Measurements from ENCODE around the gene FAM135A.

Gene FAM135A

DNA sequence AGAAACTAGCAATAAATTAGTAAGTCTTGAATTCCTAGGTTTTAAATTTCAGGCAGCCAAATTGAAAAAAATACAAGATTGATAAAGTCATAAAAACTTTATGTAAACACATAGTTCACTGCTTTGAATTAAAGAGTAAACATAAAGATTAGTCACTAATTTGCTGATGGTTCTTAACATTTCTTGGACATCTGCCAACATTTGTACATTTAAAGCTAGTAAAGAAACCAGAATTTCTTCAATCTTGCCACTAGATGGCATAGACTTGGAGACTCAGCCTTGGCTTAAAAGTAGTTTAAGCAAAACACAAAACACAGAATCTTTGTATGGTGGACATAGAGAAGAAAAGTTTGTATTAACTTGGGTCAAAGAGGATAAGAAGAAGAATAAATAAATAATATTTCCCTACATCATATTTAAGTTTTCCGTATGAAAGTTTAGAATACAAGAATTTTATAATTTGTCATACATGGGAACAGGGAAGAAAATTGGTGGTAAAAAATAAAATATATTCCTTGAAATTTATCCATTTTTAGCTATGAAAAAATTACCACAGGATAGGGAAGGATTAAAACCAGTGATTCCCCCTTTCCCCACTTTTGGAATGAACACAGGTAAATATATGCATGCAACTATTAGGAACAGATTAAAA lies 41.7 kb upstream of the FAM135A start:
- TF ChIP-seq, protein P1, sequence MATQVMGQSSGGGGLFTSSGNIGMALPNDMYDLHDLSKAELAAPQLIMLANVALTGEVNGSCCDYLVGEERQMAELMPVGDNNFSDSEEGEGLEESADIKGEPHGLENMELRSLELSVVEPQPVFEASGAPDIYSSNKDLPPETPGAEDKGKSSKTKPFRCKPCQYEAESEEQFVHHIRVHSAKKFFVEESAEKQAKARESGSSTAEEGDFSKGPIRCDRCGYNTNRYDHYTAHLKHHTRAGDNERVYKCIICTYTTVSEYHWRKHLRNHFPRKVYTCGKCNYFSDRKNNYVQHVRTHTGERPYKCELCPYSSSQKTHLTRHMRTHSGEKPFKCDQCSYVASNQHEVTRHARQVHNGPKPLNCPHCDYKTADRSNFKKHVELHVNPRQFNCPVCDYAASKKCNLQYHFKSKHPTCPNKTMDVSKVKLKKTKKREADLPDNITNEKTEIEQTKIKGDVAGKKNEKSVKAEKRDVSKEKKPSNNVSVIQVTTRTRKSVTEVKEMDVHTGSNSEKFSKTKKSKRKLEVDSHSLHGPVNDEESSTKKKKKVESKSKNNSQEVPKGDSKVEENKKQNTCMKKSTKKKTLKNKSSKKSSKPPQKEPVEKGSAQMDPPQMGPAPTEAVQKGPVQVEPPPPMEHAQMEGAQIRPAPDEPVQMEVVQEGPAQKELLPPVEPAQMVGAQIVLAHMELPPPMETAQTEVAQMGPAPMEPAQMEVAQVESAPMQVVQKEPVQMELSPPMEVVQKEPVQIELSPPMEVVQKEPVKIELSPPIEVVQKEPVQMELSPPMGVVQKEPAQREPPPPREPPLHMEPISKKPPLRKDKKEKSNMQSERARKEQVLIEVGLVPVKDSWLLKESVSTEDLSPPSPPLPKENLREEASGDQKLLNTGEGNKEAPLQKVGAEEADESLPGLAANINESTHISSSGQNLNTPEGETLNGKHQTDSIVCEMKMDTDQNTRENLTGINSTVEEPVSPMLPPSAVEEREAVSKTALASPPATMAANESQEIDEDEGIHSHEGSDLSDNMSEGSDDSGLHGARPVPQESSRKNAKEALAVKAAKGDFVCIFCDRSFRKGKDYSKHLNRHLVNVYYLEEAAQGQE (IDR thresholded peaks at IDR 0.05; ENCODE audit: insufficient read depth in 1 of 2, low read depth in 2 of 2, low read length in 2 of 2) = no peak
- TF ChIP-seq TAF1 (IDR thresholded peaks at IDR 0.05; ENCODE audit: borderline replicate concordance, insufficient read depth, low read length) (no peak), POLR2AphosphoS5 (IDR thresholded peaks at IDR 0.05; ENCODE audit: low read depth, low read length) (no peak)

DNA sequence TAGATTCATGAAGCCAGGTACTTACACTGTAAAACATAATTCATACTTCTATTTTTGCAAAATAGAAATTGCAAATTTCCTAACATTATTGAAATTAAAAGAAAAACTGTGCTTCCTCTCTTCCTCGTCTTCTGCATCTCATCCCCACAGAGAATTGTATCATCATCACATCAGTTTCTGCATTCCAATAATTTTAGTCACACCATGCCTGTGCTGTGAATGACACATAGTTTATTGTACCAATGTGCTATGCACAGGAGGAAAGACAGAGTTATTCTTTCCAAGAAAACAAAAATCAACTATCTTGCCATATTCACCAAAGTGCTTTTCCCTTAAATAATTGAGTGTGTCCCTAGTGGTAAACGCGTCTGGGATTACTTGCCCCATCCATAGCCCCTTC lies 38.1 kb upstream of the FAM135A start:
- TF ChIP-seq TAF1 (IDR thresholded peaks at IDR 0.05; ENCODE audit: borderline replicate concordance, insufficient read depth, low read length) = no peak
- TF ChIP-seq FOXP2 (optimal IDR thresholded peaks at IDR 0.05; ENCODE audit: borderline replicate concordance, extremely low read depth, extremely low read length, insufficient read depth) = no peak
- TF ChIP-seq POLR2AphosphoS5 (IDR thresholded peaks at IDR 0.05; ENCODE audit: low read depth, low read length) = no peak
- TF ChIP-seq SIN3A (IDR thresholded peaks at IDR 0.05; ENCODE audit: borderline replicate concordance, insufficient read depth, low read length) = no peak
- TF ChIP-seq, protein P1 (IDR thresholded peaks at IDR 0.05; ENCODE audit: insufficient read depth in 1 of 2, low read depth in 2 of 2, low read length in 2 of 2) = no peak

DNA sequence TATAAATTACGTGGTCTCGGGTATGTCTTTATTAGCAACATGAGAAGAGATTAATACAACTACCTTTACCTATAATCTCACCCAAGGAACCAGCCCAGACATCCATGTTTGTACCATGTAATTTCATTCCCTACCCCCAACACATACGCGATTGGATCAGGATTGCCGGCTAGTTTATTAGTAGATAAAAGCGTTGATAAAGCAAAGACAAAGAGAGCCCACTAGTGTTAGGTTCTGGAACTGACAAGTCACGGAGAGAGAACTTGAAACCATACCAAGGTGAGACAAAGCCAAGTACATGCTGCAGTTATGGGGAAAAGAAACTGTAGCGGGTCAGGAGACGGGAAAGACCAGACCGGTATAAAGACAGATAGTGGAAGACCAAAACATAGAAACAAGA lies 37.4 kb upstream of the FAM135A start:
- TF ChIP-seq, protein P1 (IDR thresholded peaks at IDR 0.05; ENCODE audit: insufficient read depth in 1 of 2, low read depth in 2 of 2, low read length in 2 of 2) = no peak
- no peak for TF ChIP-seq POLR2AphosphoS5 (IDR thresholded peaks at IDR 0.05; ENCODE audit: low read depth, low read length)
- no peak for TF ChIP-seq SIN3A (IDR thresholded peaks at IDR 0.05; ENCODE audit: borderline replicate concordance, insufficient read depth, low read length)
- no peak for TF ChIP-seq TAF1 (IDR thresholded peaks at IDR 0.05; ENCODE audit: borderline replicate concordance, insufficient read depth, low read length)
- TF ChIP-seq FOXP2 (optimal IDR thresholded peaks at IDR 0.05; ENCODE audit: borderline replicate concordance, extremely low read depth, extremely low read length, insufficient read depth) = no peak

DNA sequence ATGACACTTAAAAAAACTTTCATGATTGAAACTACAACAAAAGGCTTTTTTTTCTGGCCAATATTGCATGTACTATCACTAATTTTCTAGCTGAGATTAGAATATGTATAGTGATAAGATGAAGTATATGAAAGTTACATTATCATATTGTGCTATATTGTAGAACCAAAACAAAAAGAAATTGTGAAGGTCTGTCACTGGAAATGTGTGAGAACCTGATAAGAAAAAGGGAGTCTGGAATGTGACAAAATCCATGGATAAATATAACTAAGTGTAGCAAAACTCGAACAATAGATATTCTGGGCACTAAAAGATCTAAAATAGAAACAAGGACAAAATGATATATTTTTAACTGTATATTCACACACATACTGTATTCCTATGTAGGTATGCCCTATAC lies 36.7 kb upstream of the FAM135A start:
- TF ChIP-seq FOXP2 (optimal IDR thresholded peaks at IDR 0.05; ENCODE audit: borderline replicate concordance, extremely low read depth, extremely low read length, insufficient read depth) = no peak
- TF ChIP-seq POLR2AphosphoS5 (IDR thresholded peaks at IDR 0.05; ENCODE audit: low read depth, low read length) = no peak
- TF ChIP-seq, protein P1 (IDR thresholded peaks at IDR 0.05; ENCODE audit: insufficient read depth in 1 of 2, low read depth in 2 of 2, low read length in 2 of 2) = no peak

DNA sequence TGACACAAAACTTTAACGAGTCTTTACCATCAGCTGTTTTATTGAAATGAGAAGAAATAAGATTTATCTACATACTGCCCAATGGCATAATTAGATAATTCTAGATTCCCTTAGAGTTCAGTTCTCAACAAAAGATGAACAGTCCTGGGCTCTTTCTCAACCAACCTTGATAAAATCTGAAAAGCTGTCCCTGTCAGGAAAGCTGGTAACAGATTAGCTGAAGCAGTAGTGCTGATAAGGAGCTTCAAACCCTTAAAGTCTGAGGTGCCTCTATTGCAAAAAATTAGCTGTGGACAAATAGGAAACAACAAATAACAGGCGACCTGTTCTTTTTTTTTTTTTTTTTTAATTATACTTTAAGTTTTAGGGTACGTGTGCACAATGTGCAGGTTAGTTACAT lies 35.9 kb upstream of the FAM135A start:
- TF ChIP-seq TAF1 (IDR thresholded peaks at IDR 0.05; ENCODE audit: borderline replicate concordance, insufficient read depth, low read length) (no peak), SIN3A (IDR thresholded peaks at IDR 0.05; ENCODE audit: borderline replicate concordance, insufficient read depth, low read length) (no peak), POLR2AphosphoS5 (IDR thresholded peaks at IDR 0.05; ENCODE audit: low read depth, low read length) (no peak), FOXP2 (optimal IDR thresholded peaks at IDR 0.05; ENCODE audit: borderline replicate concordance, extremely low read depth, extremely low read length, insufficient read depth) (no peak)
- TF ChIP-seq, protein P1 (IDR thresholded peaks at IDR 0.05; ENCODE audit: insufficient read depth in 1 of 2, low read depth in 2 of 2, low read length in 2 of 2) = no peak
